T47D (cell line): Measurements from ENCODE around the gene RHBDL3.

Source experiments
- DNase-seq, 2 experiments: peaks; one replicate each; pipeline versions ENCODE4 v3.0.0 to v3.0.0-alpha.2; 2011 to 2012; ENCODE audit warnings: low read depth in 1 of 2, low spot score in 1 of 2
- JUND ChIP-seq: IDR thresholded peaks from 2 replicates; pipeline ENCODE4 v1.6.1; 2012; ENCODE audit warnings: low read depth
- in situ Hi-C: cut with HindIII; loops from 2 replicates; pipeline ENCODE4 v1.10.0; 2016; ENCODE audit warnings: low sequenced_read_pairs, low pct_unique_long_range_greater_than_20kb

The RHBDL3 gene, protein sequence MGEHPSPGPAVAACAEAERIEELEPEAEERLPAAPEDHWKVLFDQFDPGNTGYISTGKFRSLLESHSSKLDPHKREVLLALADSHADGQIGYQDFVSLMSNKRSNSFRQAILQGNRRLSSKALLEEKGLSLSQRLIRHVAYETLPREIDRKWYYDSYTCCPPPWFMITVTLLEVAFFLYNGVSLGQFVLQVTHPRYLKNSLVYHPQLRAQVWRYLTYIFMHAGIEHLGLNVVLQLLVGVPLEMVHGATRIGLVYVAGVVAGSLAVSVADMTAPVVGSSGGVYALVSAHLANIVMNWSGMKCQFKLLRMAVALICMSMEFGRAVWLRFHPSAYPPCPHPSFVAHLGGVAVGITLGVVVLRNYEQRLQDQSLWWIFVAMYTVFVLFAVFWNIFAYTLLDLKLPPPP

DNA sequence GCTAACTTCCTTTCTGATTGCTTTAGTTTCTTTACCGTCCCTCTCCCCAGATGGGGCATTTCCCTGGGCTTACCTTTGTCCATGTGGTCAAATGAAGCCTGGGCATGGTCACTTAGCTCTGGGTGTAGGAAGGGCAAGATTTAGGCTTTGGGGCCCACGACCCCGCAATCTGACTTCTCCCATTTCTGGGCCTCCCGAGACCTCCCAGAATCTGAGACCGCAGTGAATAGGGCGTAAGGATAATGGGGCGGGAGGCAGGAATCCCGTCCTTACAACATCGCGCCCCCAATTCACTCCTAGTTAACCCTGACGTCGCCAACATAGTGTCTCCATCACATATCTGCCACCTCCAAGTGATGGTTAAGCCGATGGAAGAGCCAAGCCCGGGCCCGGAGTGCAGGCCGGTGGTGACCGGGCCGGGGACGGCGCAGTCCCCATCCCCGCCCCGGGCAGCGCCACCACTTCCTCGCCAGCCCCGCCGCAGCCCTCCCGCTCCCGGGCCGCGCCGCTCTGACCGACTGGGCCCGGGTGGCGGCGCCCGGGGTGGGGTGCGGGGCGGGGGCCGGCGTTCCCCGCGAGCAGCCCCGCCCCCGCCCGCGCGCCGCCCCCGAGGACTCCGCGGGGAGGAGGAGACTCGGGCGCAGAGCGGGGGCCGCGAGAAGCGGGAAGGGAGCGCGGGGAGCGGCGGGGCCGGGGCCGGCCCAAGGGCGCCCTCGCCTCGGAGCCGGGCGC, at the start of gene RHBDL3:
Gene RHBDL3 (plus strand): TSS at position 641 of the 732 bp plus-strand sequence. CDS start 358 bp downstream, outside the sequence.
- TF ChIP-seq JUND, result no peak
- DNase-seq, result peak; percentile 21 to 53
- in situ Hi-C loops, result no loop called here

DNA sequence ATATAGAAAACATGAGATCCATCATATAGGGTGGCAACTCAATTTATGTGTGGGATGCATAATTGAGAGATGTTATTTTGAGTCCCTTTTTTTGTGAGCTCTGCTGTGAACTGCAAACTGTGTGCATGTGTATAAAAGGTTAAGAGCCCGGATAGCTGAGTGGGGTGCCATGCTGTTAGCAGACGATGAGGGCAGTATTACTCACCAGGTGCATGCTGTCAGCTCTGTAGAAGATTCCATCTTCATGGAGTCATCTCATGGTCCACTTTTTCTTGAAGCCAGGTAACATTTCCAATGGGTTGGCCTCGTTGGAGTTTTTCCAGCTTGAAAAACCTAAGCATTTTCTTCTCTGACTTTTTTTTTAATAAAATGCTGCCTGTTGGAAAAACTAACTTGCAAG, 43.0 kb upstream of the RHBDL3 start:
- peak in 1 of 2 experiments; percentile 10 for DNase-seq
- no peak for TF ChIP-seq JUND
- in situ Hi-C loops, result no loop called here

DNA sequence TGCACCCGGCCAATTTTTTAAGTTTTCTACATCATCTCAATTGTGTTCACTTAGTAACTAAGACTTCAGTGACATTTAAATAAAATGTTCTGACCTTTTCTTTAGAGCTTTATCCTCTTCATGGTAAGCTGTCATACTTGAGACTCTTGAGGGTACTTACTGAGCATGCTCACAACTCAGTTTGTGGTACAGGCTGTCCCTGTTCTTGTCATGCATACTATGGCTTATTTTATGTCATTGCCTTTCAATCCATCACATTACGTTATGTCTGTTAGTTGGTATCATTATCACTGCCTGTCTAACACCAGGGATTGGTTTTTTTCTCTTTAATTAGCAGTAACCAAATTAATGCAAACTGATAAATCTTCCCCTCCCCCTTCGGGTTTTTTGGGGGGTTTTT, 41.9 kb upstream of the RHBDL3 start:
- in situ Hi-C loops, result no loop called here
- DNase-seq, result no peak
- no peak for TF ChIP-seq JUND

DNA sequence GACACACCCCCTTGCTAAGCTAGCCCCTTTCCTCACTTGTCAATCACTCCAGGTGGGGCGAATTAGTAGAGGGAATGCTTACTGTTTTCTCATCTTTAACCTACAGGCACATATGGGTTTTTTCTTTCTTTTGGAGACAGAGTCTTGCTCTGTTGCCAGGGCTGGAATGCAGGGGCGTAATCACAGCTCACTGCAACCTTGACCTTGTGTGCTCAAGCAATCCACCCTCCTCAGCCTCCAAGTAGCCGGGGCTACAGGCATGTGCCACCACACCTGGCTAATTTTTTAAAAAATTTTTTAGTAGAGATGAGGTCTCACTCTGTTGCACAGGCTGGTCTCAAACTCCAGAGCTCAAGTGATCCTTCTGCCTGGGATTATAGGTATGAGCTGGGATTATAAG, 38.7 kb upstream of the RHBDL3 start:
- in situ Hi-C loops, result no loop called here
- no peak for TF ChIP-seq JUND
- DNase-seq, result no peak

DNA sequence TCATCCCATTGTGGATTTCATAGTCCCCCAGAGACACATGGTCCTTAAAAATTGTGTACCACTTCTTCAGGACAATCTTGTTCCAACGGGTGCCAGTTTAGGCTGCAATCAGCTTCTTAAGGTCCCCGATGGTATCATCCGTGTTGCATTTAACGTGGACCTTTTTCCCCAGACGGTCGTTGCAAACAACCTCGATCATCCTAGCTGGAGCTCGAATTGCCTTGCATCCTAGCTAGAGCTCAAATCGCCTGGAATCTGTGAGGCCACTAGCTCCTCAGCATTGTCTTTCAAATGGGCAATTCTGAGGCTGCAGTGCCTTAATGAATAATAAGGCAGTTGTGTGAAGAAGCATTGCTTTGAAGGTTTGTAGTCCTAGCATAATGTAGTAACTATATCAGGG, 37.7 kb upstream of the RHBDL3 start:
- in situ Hi-C loops, result no loop called here
- no peak for TF ChIP-seq JUND
- DNase-seq, result no peak

DNA sequence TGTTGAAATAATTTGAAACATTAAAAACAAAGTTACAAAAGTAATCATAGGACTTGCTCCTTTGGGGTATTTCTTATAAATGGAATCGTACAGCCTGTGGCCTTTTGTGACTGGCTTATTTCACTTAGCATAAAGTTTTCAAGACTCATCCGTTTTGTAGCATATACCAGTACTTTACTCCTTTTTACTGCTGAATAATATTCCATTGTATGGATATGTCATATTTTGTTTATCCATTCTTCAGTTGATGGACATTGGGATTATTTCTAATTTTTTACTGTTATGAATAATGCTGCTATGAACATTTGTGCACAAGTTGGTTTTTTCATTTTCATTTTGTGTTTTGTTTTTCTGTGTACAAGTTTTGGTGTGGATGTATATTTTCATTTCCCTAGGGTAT, 30.0 kb upstream of the RHBDL3 start:
- DNase-seq, result no peak
- no peak for TF ChIP-seq JUND
- in situ Hi-C loops, result no loop called here

DNA sequence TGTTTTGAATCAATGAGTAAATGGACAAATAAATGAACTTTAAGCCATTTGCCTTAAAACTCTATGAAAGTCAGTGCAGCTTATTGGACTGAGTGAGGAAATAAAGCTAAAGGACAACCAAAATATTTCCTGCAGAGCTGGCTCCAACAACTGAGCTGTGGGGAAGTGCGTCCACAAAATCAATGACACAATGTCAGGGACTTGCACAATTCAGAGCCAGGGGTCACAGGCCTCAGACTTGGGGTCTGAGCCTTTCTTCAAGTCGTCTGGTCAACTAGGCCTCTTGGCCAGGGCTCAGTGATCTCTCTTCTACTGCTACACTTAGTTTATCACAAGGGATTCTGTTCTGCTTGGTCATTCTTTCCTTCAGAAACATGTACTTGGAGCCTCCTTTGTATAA, 26.2 kb upstream of the RHBDL3 start:
- TF ChIP-seq JUND, result no peak
- DNase-seq, result no peak
- in situ Hi-C loops, result no loop called here

DNA sequence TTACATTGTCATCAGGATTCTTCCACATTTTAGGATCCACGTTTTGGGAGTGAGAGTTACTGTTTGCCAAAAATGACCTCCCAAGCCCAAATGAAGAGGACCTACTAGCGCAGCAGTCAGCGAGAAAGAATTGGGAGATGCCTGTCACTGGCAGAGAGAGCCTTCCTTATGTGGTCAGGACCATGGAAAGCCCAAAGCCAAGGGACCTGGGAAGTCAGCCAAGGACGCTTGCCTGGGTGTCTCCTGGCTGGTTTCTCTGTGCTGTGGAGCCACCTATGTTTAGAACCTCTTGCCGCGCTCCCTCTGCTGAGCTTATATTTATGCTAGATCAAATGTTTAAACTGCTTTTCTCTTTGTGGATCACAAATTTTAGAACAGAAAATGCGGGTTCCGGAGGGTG, 24.9 kb upstream of the RHBDL3 start:
- peak in 1 of 2 experiments; percentile 79 for DNase-seq
- no peak for TF ChIP-seq JUND
- in situ Hi-C loops, result no loop called here

DNA sequence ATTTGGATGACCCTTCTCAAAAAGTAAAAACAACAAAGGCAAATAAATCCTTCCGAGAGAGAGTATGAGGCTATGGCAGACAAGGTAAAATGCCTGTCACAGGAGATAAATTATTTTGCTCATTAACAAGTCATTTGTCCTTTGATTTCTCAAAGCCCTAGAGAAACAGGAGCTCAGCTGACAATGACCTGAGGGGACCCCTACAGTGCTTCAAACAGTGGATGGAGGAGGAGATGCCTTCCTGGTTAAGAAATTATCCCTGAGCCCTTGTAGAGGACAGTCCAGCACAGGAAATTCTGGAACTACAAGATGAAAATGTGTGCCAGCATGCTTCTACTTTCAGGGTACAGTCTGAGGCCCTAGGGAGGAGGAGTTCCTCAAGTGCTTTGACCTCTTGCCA, 24.0 kb upstream of the RHBDL3 start:
- in situ Hi-C loops, result no loop called here
- DNase-seq, result no peak
- no peak for TF ChIP-seq JUND

DNA sequence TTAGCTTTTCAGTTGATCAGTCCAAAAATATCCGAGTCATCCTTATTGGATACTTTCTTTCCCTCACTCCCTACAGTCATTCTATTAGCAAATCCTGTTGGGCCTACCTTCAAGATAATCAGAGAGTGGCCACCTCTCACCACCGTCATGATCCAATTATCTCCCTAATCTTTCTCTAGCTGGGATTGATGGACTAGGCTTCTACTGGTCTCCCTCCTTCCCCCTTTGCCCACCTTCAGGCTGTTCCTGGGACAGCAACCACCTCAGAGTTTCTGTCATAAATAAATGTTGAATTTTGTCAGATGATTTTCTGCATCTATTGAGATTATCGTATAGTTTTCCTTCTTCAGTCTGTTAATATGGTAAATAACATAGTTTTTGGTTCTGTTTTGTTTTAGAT, 16.2 kb upstream of the RHBDL3 start:
- DNase-seq, result no peak
- TF ChIP-seq JUND, result no peak
- in situ Hi-C loops, result no loop called here

DNA sequence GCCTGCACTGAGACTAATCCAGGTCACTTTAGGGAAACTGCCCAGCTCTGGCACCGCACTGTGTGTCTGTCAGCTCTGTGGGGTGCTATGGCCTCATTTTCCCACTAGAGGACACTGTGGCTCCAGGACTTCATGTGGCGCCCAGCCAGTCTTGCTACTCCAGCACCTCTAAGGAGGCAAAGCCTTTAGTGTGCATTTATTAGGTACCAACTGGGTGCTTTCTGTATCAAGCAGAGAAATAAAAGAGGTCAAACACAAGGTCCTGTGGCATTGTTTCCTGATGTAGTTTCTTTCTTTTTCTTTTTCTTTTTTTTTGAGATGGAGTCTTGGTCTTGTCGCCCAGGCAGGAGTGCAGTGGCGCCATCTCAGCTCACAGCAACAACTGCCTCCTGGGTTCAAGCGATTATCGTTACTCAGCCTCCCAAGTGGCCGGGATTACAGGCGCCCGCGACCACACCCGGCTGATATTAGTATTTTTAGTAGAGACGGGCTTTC, 12.5 kb upstream of the RHBDL3 start:
- TF ChIP-seq JUND, result no peak
- in situ Hi-C loops, result no loop called here
- peak; percentile 82 to 89 for DNase-seq

DNA sequence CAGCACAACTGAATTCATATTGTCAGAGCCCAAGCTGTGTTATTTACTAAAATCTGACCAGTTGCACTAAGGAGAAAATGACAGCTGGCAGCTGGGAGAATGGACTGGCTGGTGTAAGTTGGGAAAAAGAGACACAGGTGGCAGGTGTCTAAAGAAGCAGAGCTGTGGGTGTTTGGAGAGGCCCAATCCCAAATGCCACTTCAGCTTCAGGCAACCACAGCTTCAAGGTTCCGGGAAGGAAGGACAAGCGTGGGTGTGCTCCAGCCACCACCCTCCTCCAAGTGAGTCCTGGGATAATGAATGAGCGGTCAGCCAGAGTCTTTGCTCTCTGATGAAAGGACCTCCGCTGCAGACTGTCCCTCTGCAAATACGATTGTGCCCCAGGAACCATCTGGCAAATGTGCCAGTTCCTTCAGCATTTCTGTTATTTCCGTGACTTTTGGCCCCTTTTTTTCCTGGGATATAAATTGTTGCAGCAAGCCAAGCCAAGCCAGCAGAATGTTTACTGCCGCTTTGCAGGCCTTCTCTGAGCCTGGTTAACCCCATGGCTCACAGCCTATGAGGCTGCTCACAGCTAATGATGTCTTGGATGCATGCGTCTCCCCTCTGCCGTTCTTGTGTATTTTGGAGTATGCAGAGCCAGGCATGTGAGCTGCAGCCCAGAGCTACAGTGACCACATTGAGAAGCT, 9.5 kb upstream of the RHBDL3 start:
- TF ChIP-seq JUND, result no peak
- in situ Hi-C loops, result no loop called here

DNA sequence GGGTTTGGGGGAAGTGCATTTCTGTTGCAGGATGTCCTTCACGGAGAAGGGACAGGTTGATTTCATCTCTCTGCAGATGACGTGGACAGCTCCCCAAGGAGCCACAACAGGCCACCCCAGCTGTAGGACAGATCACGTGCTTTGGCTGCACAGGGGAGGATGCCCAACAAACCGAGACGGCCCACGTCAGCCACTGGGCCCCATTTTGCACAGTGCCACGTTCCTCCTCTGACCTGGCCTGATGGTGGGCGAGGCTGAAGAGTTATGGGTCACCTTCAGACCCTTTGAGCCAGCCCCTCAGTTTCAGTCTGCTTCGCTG, 9.0 kb upstream of the RHBDL3 start:
- in situ Hi-C loops, result no loop called here
- no peak for TF ChIP-seq JUND
- no peak for DNase-seq

More for the DNA sequence above, 9.5 kb upstream of the RHBDL3 start:
- DNase-seq, result no peak
